ENCODE data around the gene SAMD5.

The SAMD5 gene

GRCh38 chr6:147508042-147508865 is at the start of gene SAMD5:
Gene SAMD5 (plus strand): TSS chr6:147508690. CDS start chr6:147508929, 239 bp downstream.
- DNase-seq = peak; percentile 81

GRCh38 chr6:147459780-147460179 is 48.7 kb upstream of the SAMD5 start:
- DNase-seq = no peak

GRCh38 chr6:147463651-147464050 is 44.8 kb upstream of the SAMD5 start:
- no peak for DNase-seq

GRCh38 chr6:147467428-147467827 is 41.1 kb upstream of the SAMD5 start:
- no peak for DNase-seq

GRCh38 chr6:147467886-147468285 is 40.6 kb upstream of the SAMD5 start:
- no peak for DNase-seq

- DNase-seq = no peak
Measured at GRCh38 chr6:147468634-147469033, 39.9 kb upstream of the SAMD5 start.

- DNase-seq = no peak
Measured at GRCh38 chr6:147479857-147480256, 28.6 kb upstream of the SAMD5 start.

GRCh38 chr6:147486683-147487082 is 21.8 kb upstream of the SAMD5 start:
- no peak for DNase-seq

GRCh38 chr6:147497472-147497871 is 11.0 kb upstream of the SAMD5 start:
- no peak for DNase-seq

GRCh38 chr6:147503587-147503986 is 4.9 kb upstream of the SAMD5 start:
- DNase-seq = no peak

- DNase-seq = no peak
Measured at GRCh38 chr6:147504848-147505247, 3.6 kb upstream of the SAMD5 start.

- no peak for DNase-seq
Measured at GRCh38 chr6:147506704-147507114, 1.8 kb upstream of the SAMD5 start.

- DNase-seq = peak; percentile 35
Measured at GRCh38 chr6:147507162-147508041, 1.1 kb upstream of the SAMD5 start.

- DNase-seq = no peak
Measured at GRCh38 chr6:147508866-147509608, 547 bp downstream of the SAMD5 start.

GRCh38 chr6:147509891-147510290 is 1.4 kb downstream of the SAMD5 start:
- no peak for DNase-seq

GRCh38 chr6:147510929-147511590 is 2.6 kb downstream of the SAMD5 start:
- DNase-seq = peak; percentile 58

- DNase-seq = no peak
Measured at GRCh38 chr6:147514831-147515230, 6.3 kb downstream of the SAMD5 start.

- no peak for DNase-seq
Measured at GRCh38 chr6:147515327-147515726, 6.8 kb downstream of the SAMD5 start.

GRCh38 chr6:147522597-147522996 is 14.1 kb downstream of the SAMD5 start:
- DNase-seq = no peak

- no peak for DNase-seq
Measured at GRCh38 chr6:147525519-147526209, 17.2 kb downstream of the SAMD5 start.

- no peak for DNase-seq
Measured at GRCh38 chr6:147527197-147527596, 18.7 kb downstream of the SAMD5 start.

All from NCI-H1048 (cell line).